ENCODE data around the gene CPZ. TPM values are rescaled to one million over a fixed set of nuclear protein-coding genes. Genes with fewer than 3 reads are reported as not detected.

CPZ gene
- total RNA-seq, 1 donor from 2014 or later = 6.0 TPM

GRCh38 chr4:8610858-8611616 lies 18.5 kb downstream of the CPZ start:
- no peak for ATAC-seq
- peaks cover 19% of the 10 kb centered on the region for H3K27me3 ChIP-seq (ENCODE audit: low read depth)
- H3K4me1 ChIP-seq = peaks cover 6% of the 10 kb centered on the region
- no peaks in the 10 kb centered on the region for H3K9me3 ChIP-seq
- intact Hi-C loops (cut with DNase I) = no loop called here
- TF ChIP-seq, protein P1, sequence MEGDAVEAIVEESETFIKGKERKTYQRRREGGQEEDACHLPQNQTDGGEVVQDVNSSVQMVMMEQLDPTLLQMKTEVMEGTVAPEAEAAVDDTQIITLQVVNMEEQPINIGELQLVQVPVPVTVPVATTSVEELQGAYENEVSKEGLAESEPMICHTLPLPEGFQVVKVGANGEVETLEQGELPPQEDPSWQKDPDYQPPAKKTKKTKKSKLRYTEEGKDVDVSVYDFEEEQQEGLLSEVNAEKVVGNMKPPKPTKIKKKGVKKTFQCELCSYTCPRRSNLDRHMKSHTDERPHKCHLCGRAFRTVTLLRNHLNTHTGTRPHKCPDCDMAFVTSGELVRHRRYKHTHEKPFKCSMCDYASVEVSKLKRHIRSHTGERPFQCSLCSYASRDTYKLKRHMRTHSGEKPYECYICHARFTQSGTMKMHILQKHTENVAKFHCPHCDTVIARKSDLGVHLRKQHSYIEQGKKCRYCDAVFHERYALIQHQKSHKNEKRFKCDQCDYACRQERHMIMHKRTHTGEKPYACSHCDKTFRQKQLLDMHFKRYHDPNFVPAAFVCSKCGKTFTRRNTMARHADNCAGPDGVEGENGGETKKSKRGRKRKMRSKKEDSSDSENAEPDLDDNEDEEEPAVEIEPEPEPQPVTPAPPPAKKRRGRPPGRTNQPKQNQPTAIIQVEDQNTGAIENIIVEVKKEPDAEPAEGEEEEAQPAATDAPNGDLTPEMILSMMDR (IDR thresholded peaks at IDR 0.05) = no peak
- DNase-seq = no peak
- H3K4me3 ChIP-seq = no peak overlapping the region
- H3K27ac ChIP-seq = no peak overlapping the region
- no peaks in the 10 kb centered on the region for H3K36me3 ChIP-seq

DNA sequence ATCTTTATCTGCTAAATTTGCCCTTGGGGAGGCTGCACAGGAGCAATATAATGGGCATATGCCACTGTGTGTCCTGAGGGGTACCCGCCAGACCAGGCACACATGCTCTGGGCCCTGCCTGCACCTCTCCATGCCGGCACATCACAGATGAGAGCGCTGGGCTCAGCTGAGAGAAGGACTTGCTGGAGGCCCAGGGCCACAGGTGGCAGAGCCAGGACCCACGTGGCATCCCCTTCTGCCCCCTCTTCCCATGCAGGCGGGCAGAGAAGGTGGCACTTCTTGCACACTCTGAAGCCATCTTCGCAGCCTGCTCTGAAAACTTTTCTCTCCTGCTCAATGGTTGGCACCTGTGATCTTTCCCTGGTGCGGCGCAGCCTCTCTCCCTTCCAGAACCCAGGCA lies 20.1 kb downstream of the CPZ start:
- no peak overlapping the region for H3K27ac ChIP-seq
- H3K36me3 ChIP-seq = no peaks in the 10 kb centered on the region
- intact Hi-C loops (cut with DNase I) = no loop called here
- peaks cover 6% of the 10 kb centered on the region for H3K4me1 ChIP-seq
- H3K9me3 ChIP-seq = no peaks in the 10 kb centered on the region
- H3K27me3 ChIP-seq (ENCODE audit: low read depth) = peaks cover 10% of the 10 kb centered on the region
- ATAC-seq (no peak), DNase-seq (no peak)
- no peak overlapping the region for H3K4me3 ChIP-seq
- TF ChIP-seq, protein P1 (IDR thresholded peaks at IDR 0.05) = no peak

GRCh38 chr4:8613421-8614364 lies 21.1 kb downstream of the CPZ start:
- intact Hi-C loops (cut with DNase I) = no loop called here
- ATAC-seq = no peak
- DNase-seq = no peak
- Histone ChIP-seq H3K27me3 (ENCODE audit: low read depth) (no peaks in the 10 kb centered on the region), H3K27ac (no peak overlapping the region), H3K36me3 (no peaks in the 10 kb centered on the region), H3K4me3 (no peak overlapping the region), H3K4me1 (peaks cover 6% of the 10 kb centered on the region), H3K9me3 (no peaks in the 10 kb centered on the region)
- TF ChIP-seq, protein P1 (IDR thresholded peaks at IDR 0.05) = no peak

DNA sequence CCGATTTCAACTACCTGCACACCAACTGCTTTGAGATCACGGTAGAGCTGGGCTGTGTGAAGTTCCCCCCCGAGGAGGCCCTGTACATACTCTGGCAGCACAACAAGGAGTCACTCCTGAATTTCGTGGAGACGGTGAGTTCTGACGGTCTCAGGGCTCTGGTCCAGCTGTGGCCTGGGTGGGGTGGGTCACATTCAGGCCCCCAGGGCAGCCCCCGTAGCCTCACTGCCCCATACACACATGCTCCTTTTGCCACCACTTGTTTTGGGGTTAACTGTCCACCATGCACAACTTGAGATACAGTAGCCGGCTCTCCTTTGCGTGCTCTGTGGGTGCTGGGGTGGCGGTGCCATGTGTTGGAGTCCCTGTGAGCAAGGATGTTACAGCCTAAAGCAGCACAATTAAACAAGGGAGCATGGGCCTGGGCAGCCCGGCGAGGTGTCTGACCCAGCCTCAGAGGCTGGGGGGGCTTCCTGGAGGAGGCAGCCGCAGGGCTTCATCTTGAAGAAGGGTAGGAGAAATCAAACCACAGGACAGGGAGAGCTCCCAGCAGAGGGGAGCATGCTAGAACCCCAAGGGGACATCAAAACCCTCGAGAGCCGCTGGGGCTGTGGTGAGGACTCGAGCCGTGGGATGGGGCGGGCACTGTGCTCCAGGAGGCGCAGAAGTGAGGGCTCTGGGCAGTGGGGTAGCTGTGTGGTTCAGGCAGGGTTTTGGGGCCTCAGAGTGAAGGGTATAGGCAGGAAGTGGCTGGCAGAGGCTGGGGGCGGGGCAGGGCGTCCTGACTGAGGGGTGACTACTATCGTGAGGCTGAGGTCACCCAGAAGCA lies 22.0 kb downstream of the CPZ start:
- intact Hi-C loops (cut with DNase I) = no loop called here
- H3K27ac ChIP-seq = no peak overlapping the region
- peaks cover 6% of the 10 kb centered on the region for H3K4me1 ChIP-seq
- H3K9me3 ChIP-seq = no peaks in the 10 kb centered on the region
- ATAC-seq (no peak), DNase-seq (no peak)
- no peaks in the 10 kb centered on the region for H3K27me3 ChIP-seq (ENCODE audit: low read depth)
- TF ChIP-seq, protein P1 (IDR thresholded peaks at IDR 0.05) = no peak
- H3K36me3 ChIP-seq = no peaks in the 10 kb centered on the region
- H3K4me3 ChIP-seq = no peak overlapping the region

GRCh38 chr4:8615366-8615765 lies 22.8 kb downstream of the CPZ start:
- Histone ChIP-seq H3K36me3 (no peaks in the 10 kb centered on the region), H3K9me3 (no peaks in the 10 kb centered on the region), H3K27me3 (ENCODE audit: low read depth) (no peaks in the 10 kb centered on the region), H3K4me3 (no peak overlapping the region), H3K27ac (no peak overlapping the region), H3K4me1 (peaks cover 6% of the 10 kb centered on the region)
- DNase-seq (no peak), ATAC-seq (no peak)
- TF ChIP-seq, protein P1 (IDR thresholded peaks at IDR 0.05) = no peak
- intact Hi-C loops (cut with DNase I) = no loop called here
